ENCODE data around the gene RNF114. TPM values are rescaled to one million over a fixed set of nuclear protein-coding genes. Genes with fewer than 3 reads are reported as not detected.
"Not testable (repeated sequence)": the region's sequence is repeated elsewhere in the genome, so short reads cannot be mapped to it uniquely, and the experiment has no call there.

RNF114 gene
- total and polyA plus RNA-seq, 5 donors, result 42.8 to 50.0 (median 46.2) TPM

- intact Hi-C loops (cut with DNase I), result no loop called here
- Histone ChIP-seq H3K27me3 (ENCODE audit: control insufficient read depth, insufficient read depth) (no peaks in the 10 kb centered on the region), H3K9me3 (ENCODE audit: control insufficient read depth, low read length) (no peaks in the 10 kb centered on the region), H3K4me3 (ENCODE audit: low read length) (no peak overlapping the region), H3K4me1 (ENCODE audit: control insufficient read depth, insufficient read depth, low read length) (peaks cover 14% of the 10 kb centered on the region), H3K27ac (ENCODE audit: low read length) (no peak overlapping the region)
- WGBS, result 88% methylated on average over 13 of the region's 13 CpGs
- ATAC-seq (no peak), DNase-seq (no peak)
Measured at GRCh38 chr20:49891476-49892110, 44.6 kb upstream of the RNF114 start.

GRCh38 chr20:49892260-49892659 lies 43.9 kb upstream of the RNF114 start:
- peak in 1 of 3 donors; percentile 60 for DNase-seq
- no peak overlapping the region for H3K27ac ChIP-seq (ENCODE audit: low read length)
- intact Hi-C loops (cut with DNase I), result no loop called here

GRCh38 chr20:49892817-49893216 lies 43.4 kb upstream of the RNF114 start:
- WGBS, result 25% methylated on average over 11 of the region's 11 CpGs
- Histone ChIP-seq H3K4me1 (ENCODE audit: control insufficient read depth, insufficient read depth, low read length) (peaks cover 14% of the 10 kb centered on the region), H3K4me3 (ENCODE audit: low read length) (no peak overlapping the region), H3K9me3 (ENCODE audit: control insufficient read depth, low read length) (no peaks in the 10 kb centered on the region), H3K27ac (ENCODE audit: low read length) (no peak overlapping the region), H3K27me3 (ENCODE audit: control insufficient read depth, insufficient read depth) (no peaks in the 10 kb centered on the region)
- ATAC-seq (peak; percentile 81 to 88), DNase-seq (peak; percentile 58 to 83 (median 82))
- intact Hi-C loops (cut with DNase I), result no loop called here

More at GRCh38 chr20:49892260-49892659, 43.9 kb upstream of the RNF114 start:
- WGBS, result 65% methylated on average over 9 of the region's 9 CpGs
- H3K9me3 ChIP-seq (ENCODE audit: control insufficient read depth, low read length), result no peaks in the 10 kb centered on the region
- no peak overlapping the region for H3K4me3 ChIP-seq (ENCODE audit: low read length)
- no peak for ATAC-seq
- H3K27me3 ChIP-seq (ENCODE audit: control insufficient read depth, insufficient read depth), result no peaks in the 10 kb centered on the region
- peaks cover 14% of the 10 kb centered on the region for H3K4me1 ChIP-seq (ENCODE audit: control insufficient read depth, insufficient read depth, low read length)

- ATAC-seq, result peak; percentile 46 to 54
- intact Hi-C loops (cut with DNase I), result no loop called here
- peaks cover 14% of the 10 kb centered on the region for H3K4me1 ChIP-seq (ENCODE audit: control insufficient read depth, insufficient read depth, low read length)
Measured at GRCh38 chr20:49893242-49894072, 42.7 kb upstream of the RNF114 start.

GRCh38 chr20:49894073-49894470 lies 42.1 kb upstream of the RNF114 start:
- Histone ChIP-seq H3K9me3 (ENCODE audit: control insufficient read depth, low read length) (no peaks in the 10 kb centered on the region), H3K4me1 (ENCODE audit: control insufficient read depth, insufficient read depth, low read length) (peaks cover 14% of the 10 kb centered on the region), H3K4me3 (ENCODE audit: low read length) (no peak overlapping the region), H3K27me3 (ENCODE audit: control insufficient read depth, insufficient read depth) (no peaks in the 10 kb centered on the region), H3K27ac (ENCODE audit: low read length) (no peak overlapping the region)
- DNase-seq, result no peak
- intact Hi-C loops (cut with DNase I), result no loop called here
- WGBS, result 69% methylated on average over 6 of the region's 6 CpGs
- no peak for ATAC-seq

More at GRCh38 chr20:49893242-49894072, 42.7 kb upstream of the RNF114 start:
- DNase-seq, result no peak
- no peak overlapping the region for H3K27ac ChIP-seq (ENCODE audit: low read length)
- H3K4me3 ChIP-seq (ENCODE audit: low read length), result no peak overlapping the region
- H3K27me3 ChIP-seq (ENCODE audit: control insufficient read depth, insufficient read depth), result no peaks in the 10 kb centered on the region
- no peaks in the 10 kb centered on the region for H3K9me3 ChIP-seq (ENCODE audit: control insufficient read depth, low read length)
- 53% methylated on average over 12 of the region's 12 CpGs for WGBS

- DNase-seq; H3K9me3 ChIP-seq (ENCODE audit: control insufficient read depth, low read length); H3K27ac ChIP-seq (ENCODE audit: low read length); intact Hi-C loops (cut with DNase I); H3K4me3 ChIP-seq (ENCODE audit: low read length); H3K27me3 ChIP-seq (ENCODE audit: control insufficient read depth, insufficient read depth); ATAC-seq: not testable (repeated sequence)
- peaks cover 12% of the 10 kb centered on the region for H3K4me1 ChIP-seq (ENCODE audit: control insufficient read depth, insufficient read depth, low read length)
- 94% methylated on average over 7 of the region's 7 CpGs for WGBS
Measured at GRCh38 chr20:49895474-49896093, 40.6 kb upstream of the RNF114 start.

- no peaks in the 10 kb centered on the region for H3K27me3 ChIP-seq (ENCODE audit: control insufficient read depth, insufficient read depth)
- intact Hi-C loops (cut with DNase I), result no loop called here
- no peak overlapping the region for H3K4me3 ChIP-seq (ENCODE audit: low read length)
- no peaks in the 10 kb centered on the region for H3K9me3 ChIP-seq (ENCODE audit: control insufficient read depth, low read length)
- peaks cover 9% of the 10 kb centered on the region for H3K4me1 ChIP-seq (ENCODE audit: control insufficient read depth, insufficient read depth, low read length)
- 89% methylated on average over 6 of the region's 6 CpGs for WGBS
- no peak for DNase-seq
- ATAC-seq, result no peak
- H3K27ac ChIP-seq (ENCODE audit: low read length), result no peak overlapping the region
Measured at GRCh38 chr20:49896204-49896603, 40.0 kb upstream of the RNF114 start.

GRCh38 chr20:49899541-49900383 lies 36.4 kb upstream of the RNF114 start:
- 68% methylated on average over 10 of the region's 10 CpGs for WGBS
- DNase-seq, result no peak
- intact Hi-C loops (cut with DNase I), result no loop called here

GRCh38 chr20:49901588-49901987 lies 34.6 kb upstream of the RNF114 start:
- WGBS, result 89% methylated on average over 5 of the region's 5 CpGs
- H3K4me1 ChIP-seq (ENCODE audit: control insufficient read depth, insufficient read depth, low read length), result no peaks in the 10 kb centered on the region
- no peaks in the 10 kb centered on the region for H3K27me3 ChIP-seq (ENCODE audit: control insufficient read depth, insufficient read depth)
- intact Hi-C loops (cut with DNase I), result no loop called here
- H3K27ac ChIP-seq (ENCODE audit: low read length), result no peak overlapping the region
- ATAC-seq (no peak), DNase-seq (no peak)
- H3K4me3 ChIP-seq (ENCODE audit: low read length), result no peak overlapping the region
- H3K9me3 ChIP-seq (ENCODE audit: control insufficient read depth, low read length), result no peaks in the 10 kb centered on the region

More at GRCh38 chr20:49899541-49900383, 36.4 kb upstream of the RNF114 start:
- H3K9me3 ChIP-seq (ENCODE audit: control insufficient read depth, low read length), result no peaks in the 10 kb centered on the region
- no peaks in the 10 kb centered on the region for H3K27me3 ChIP-seq (ENCODE audit: control insufficient read depth, insufficient read depth)
- no peak overlapping the region for H3K4me3 ChIP-seq (ENCODE audit: low read length)
- no peak overlapping the region for H3K27ac ChIP-seq (ENCODE audit: low read length)
- H3K4me1 ChIP-seq (ENCODE audit: control insufficient read depth, insufficient read depth, low read length), result no peaks in the 10 kb centered on the region
- ATAC-seq, result peak in 1 of 2 donors; percentile 39

- ATAC-seq, result no peak
- Histone ChIP-seq H3K27ac (ENCODE audit: low read length) (no peak overlapping the region), H3K9me3 (ENCODE audit: control insufficient read depth, low read length) (no peaks in the 10 kb centered on the region), H3K27me3 (ENCODE audit: control insufficient read depth, insufficient read depth) (no peaks in the 10 kb centered on the region), H3K4me1 (ENCODE audit: control insufficient read depth, insufficient read depth, low read length) (no peaks in the 10 kb centered on the region), H3K4me3 (ENCODE audit: low read length) (no peak overlapping the region)
- intact Hi-C loops (cut with DNase I), result no loop called here
- DNase-seq, result no peak
- WGBS, result 94% methylated on average over 17 of the region's 17 CpGs
Measured at GRCh38 chr20:49904440-49905214, 31.6 kb upstream of the RNF114 start.

Measured in right cardiac atrium (tissue), 5 donors.